HepG2 (cell line): Measurements from ENCODE around the gene EPHB3.

Experiments used
- CHD4 ChIP-seq: fragments of 200-600 bp; sonication (generic); IDR thresholded peaks from 2 replicates; pipeline ENCODE4 v1.7.0; 2017; ENCODE audit warnings: mild to moderate bottlenecking, low read length, borderline replicate concordance
- ONECUT2 ChIP-seq: sonication (generic); formaldehyde crosslinking; IDR thresholded peaks from 2 replicates; pipeline ENCODE4 v1.4.0; 2020; ENCODE audit warnings: missing genetic modification reagents
- POLR2A ChIP-seq, 2 experiments: IDR thresholded peaks; 2 replicates each; pipeline ENCODE4 v1.6.1; 2011; ENCODE audit warnings: low read depth in 2 of 2, low read length in 2 of 2, mild to moderate bottlenecking in 1 of 2, moderate library complexity in 1 of 2; ENCODE audit not compliant: insufficient read depth in 1 of 2

GRCh38 chr3:184583578-184584451, 22.2 kb downstream of the EPHB3 start:
- TF ChIP-seq CHD4 = no peak
- no peak for TF ChIP-seq POLR2A (IDR thresholded peaks at IDR 0.05; ENCODE audit: insufficient read depth in 1 of 2, low read depth in 2 of 2, low read length in 2 of 2)
- no peak for TF ChIP-seq ONECUT2 (CRISPR knock-in tag)
